HCT116 (cell line): ENCODE data around the gene CFAP119.

Source experiments
- CTCF ChIP-seq, 3 experiments: fragments of 200-600 bp in 1 of 3; sonication (generic) in 1 of 3; IDR thresholded peaks in 2 of 3; conservative IDR thresholded peaks in 1 of 3; 2 replicates each; pipeline ENCODE4 v1.5.1; 2012 to 2017; ENCODE audit warnings: low read depth in 2 of 3, low read length in 2 of 3, antibody characterized with exemption in 1 of 3, borderline replicate concordance in 1 of 3, control low read depth in 1 of 3, mild to moderate bottlenecking in 1 of 3, mixed read lengths in 1 of 3, mixed run types in 1 of 3, moderate library complexity in 1 of 3; ENCODE audit not compliant: insufficient read depth in 1 of 3
- ELF1 ChIP-seq: IDR thresholded peaks from 2 replicates; pipeline ENCODE4 v1.6.1; 2012; ENCODE audit warnings: low read depth, borderline replicate concordance
- EZH2phosphoT487 ChIP-seq: fragments of 200-600 bp; IDR thresholded peaks from 2 replicates; pipeline ENCODE4 v1.6.1; 2018; ENCODE audit warnings: antibody characterized with exemption, borderline replicate concordance
- POLR2A ChIP-seq: IDR thresholded peaks from 2 replicates; pipeline ENCODE4 v1.7.0; 2011; ENCODE audit warnings: borderline replicate concordance; ENCODE audit not compliant: insufficient read depth, insufficient read length; ENCODE audit errors: extremely low read depth
- POLR2AphosphoS5 ChIP-seq: IDR thresholded peaks from 2 replicates; pipeline ENCODE4 v1.6.1; 2011; ENCODE audit warnings: mild to moderate bottlenecking, low read depth, low read length, moderate library complexity
- RAD21 ChIP-seq: IDR thresholded peaks from 2 replicates; pipeline ENCODE4 v1.6.1; 2012; ENCODE audit warnings: low read depth, mild to moderate bottlenecking
- REST ChIP-seq: IDR thresholded peaks from 2 replicates; pipeline ENCODE4 v1.6.1; 2012; ENCODE audit warnings: low read depth
- SIN3A ChIP-seq: IDR thresholded peaks from 2 replicates; pipeline ENCODE4 v1.6.1; 2012; ENCODE audit warnings: low read depth
- SP1 ChIP-seq: IDR thresholded peaks from 2 replicates; pipeline ENCODE4 v1.6.1; 2012; ENCODE audit warnings: low read depth
- SRF ChIP-seq: IDR thresholded peaks from 2 replicates; pipeline ENCODE4 v1.6.1; 2012; ENCODE audit warnings: low read depth
- YY1 ChIP-seq: IDR thresholded peaks from 2 replicates; pipeline ENCODE4 v1.6.1; 2011; ENCODE audit warnings: low read length, low read depth, moderate library complexity, mild to moderate bottlenecking; ENCODE audit not compliant: insufficient replicate concordance; ENCODE audit errors: extremely low read depth
- ZNF274 ChIP-seq: fragments of 200-500 bp; sonication (Bioruptor generic); IDR thresholded peaks from 2 replicates; pipeline ENCODE4 v1.6.1; 2014; ENCODE audit warnings: mild to moderate bottlenecking, low read depth, low read length, inconsistent platforms

- TF ChIP-seq RAD21 (no peak), CTCF (IDR thresholded peaks at IDR 0.05 in 2 of 3, conservative IDR thresholded peaks at IDR 0.05 in 1 of 3; ENCODE audit: borderline replicate concordance in 1 of 3, insufficient read depth in 1 of 3, low read depth in 2 of 3, low read length in 2 of 3) (no peak), EZH2phosphoT487 (no peak), REST (no peak), SIN3A (no peak), POLR2A (no peak), POLR2AphosphoS5 (no peak), ZNF274 (no peak), ELF1 (no peak), YY1 (no peak), SRF (no peak), SP1 (no peak)
These were observed 21.6 kb upstream of the CFAP119 start for GRCh38 chr16:30783280-30784109.
